SK-N-SH (cell line): Measurements from ENCODE around the gene GJD3. TPM values are rescaled to one million over a fixed set of nuclear protein-coding genes. Genes with fewer than 3 reads are reported as not detected.

Experiments
- CTCF ChIA-PET: fragments of 300-600, 350-600 bp; formaldehyde crosslinking; extraction: SDS; loops from one replicate; lab custom pipeline; 2021; lab: Yijun Ruan, JAX
- POLR2A ChIA-PET: fragments of 350-600 bp; sonication (Branson Sonifier 250); formaldehyde crosslinking; extraction: SDS; loops from one replicate; lab custom pipeline; 2020; ENCODE audit warnings: antibody characterized with exemption, inconsistent platforms; lab: Yijun Ruan, JAX
- DNase-seq: peaks from one replicate; pipeline ENCODE4 v3.0.0; 2012
- H2AFZ ChIP-seq: fragments of 200-600 bp; sonication (generic); 2 replicates; pipeline ENCODE4 v1.8.1; 2016; ENCODE audit warnings: antibody characterized with exemption, mild to moderate bottlenecking, low read depth
- H3F3A ChIP-seq: fragments of 200-600 bp; sonication (generic); replicated peaks from 2 replicates; pipeline ENCODE3; 2016; ENCODE audit warnings: antibody characterized with exemption, mild to moderate bottlenecking; ENCODE audit not compliant: insufficient read depth
- H3K27ac ChIP-seq, 2 experiments: fragments of 200-500 bp in 1 of 2; fragments of 200-600 bp in 1 of 2; sonication (Bioruptor generic) in 1 of 2; sonication (generic), shearing (Covaris generic) in 1 of 2; 2 replicates each; pipeline versions ENCODE4 v1.5.1 to v1.6.1; 2014 to 2016; ENCODE audit warnings: low read depth in 2 of 2, inconsistent platforms in 1 of 2, low read length in 1 of 2, mild to moderate bottlenecking in 1 of 2, mixed read lengths in 1 of 2
- H3K27me3 ChIP-seq: fragments of 200-600 bp; sonication (generic), shearing (Covaris generic); 2 replicates; pipeline ENCODE4 v1.6.1; 2016; ENCODE audit warnings: mixed run types; ENCODE audit not compliant: insufficient read depth
- H3K36me3 ChIP-seq, 2 experiments: fragments of 200-500 bp in 1 of 2; fragments of 200-600 bp in 1 of 2; sonication (Bioruptor generic) in 1 of 2; sonication (generic) in 1 of 2; replicated peaks in 1 of 2; 2 replicates each; pipeline versions ENCODE3 to v1.5.1; 2014 to 2016; ENCODE audit warnings: low read length in 1 of 2, mild to moderate bottlenecking in 1 of 2; ENCODE audit not compliant: insufficient read depth in 2 of 2, control insufficient read depth in 1 of 2
- H3K4me1 ChIP-seq, 2 experiments: fragments of 200-500 bp in 1 of 2; fragments of 200-600 bp in 1 of 2; sonication (Bioruptor generic) in 1 of 2; sonication (generic), shearing (Covaris generic) in 1 of 2; 2 replicates each; pipeline versions ENCODE4 v1.5.1 to v1.6.1; 2014 to 2016; ENCODE audit warnings: low read depth in 1 of 2, low read length in 1 of 2, mixed run types in 1 of 2; ENCODE audit not compliant: insufficient read depth in 2 of 2, control insufficient read depth in 1 of 2
- H3K4me2 ChIP-seq: fragments of 200-600 bp; sonication (generic), shearing (Covaris generic); 2 replicates; pipeline ENCODE4 v1.6.1; 2017; ENCODE audit warnings: mixed run types
- H3K4me3 ChIP-seq, 2 experiments: fragments of 200-500 bp in 1 of 2; fragments of 200-600 bp in 1 of 2; sonication (Bioruptor generic) in 1 of 2; sonication (generic), shearing (Covaris generic) in 1 of 2; 2 replicates each; pipeline versions ENCODE4 v1.5.1 to v1.8.1; 2014 to 2016; ENCODE audit warnings: low read depth in 2 of 2, inconsistent platforms in 1 of 2, low read length in 1 of 2, mild to moderate bottlenecking in 1 of 2, mixed read lengths in 1 of 2, moderate library complexity in 1 of 2
- H3K79me2 ChIP-seq: fragments of 200-600 bp; sonication (generic); 2 replicates; pipeline ENCODE4 v1.8.1; 2017; ENCODE audit warnings: mild to moderate bottlenecking; ENCODE audit not compliant: insufficient read depth
- H3K9ac ChIP-seq: fragments of 200-600 bp; sonication (generic); 2 replicates; pipeline ENCODE4 v1.6.1; 2017; ENCODE audit warnings: mixed run types
- H3K9me2 ChIP-seq: fragments of 200-600 bp; sonication (generic); 2 replicates; pipeline ENCODE4 v1.6.1; 2017; ENCODE audit warnings: mixed run types
- H3K9me3 ChIP-seq: fragments of 200-600 bp; sonication (generic); 2 replicates; pipeline ENCODE4 v1.6.1; 2017; ENCODE audit warnings: mixed run types, mild to moderate bottlenecking, moderate library complexity
- H4K20me1 ChIP-seq: fragments of 200-600 bp; sonication (generic); 2 replicates; pipeline ENCODE4 v1.6.1; 2017; ENCODE audit warnings: mild to moderate bottlenecking, mixed run types; ENCODE audit not compliant: insufficient read depth
- CHD2 ChIP-seq: fragments of 150-350 bp; IDR thresholded peaks from 2 replicates; pipeline ENCODE4 v1.6.1; 2018; ENCODE audit warnings: low read length; ENCODE audit not compliant: partially characterized antibody
- CTCF ChIP-seq: fragments of 200-600 bp; sonication (generic); IDR thresholded peaks from 2 replicates; pipeline ENCODE4 v1.6.1; 2017; ENCODE audit warnings: antibody characterized with exemption, mild to moderate bottlenecking, moderate library complexity
- EP300 ChIP-seq, 2 experiments: IDR thresholded peaks; 2 replicates each; pipeline versions ENCODE4 v1.4.0 to v1.6.1; 2012; ENCODE audit warnings: borderline replicate concordance in 1 of 2, low read depth in 1 of 2, low read length in 1 of 2
- FOXM1 ChIP-seq: IDR thresholded peaks from 2 replicates; pipeline ENCODE4 v1.4.0; 2012; ENCODE audit warnings: low read depth, mild to moderate bottlenecking
- GABPA ChIP-seq: IDR thresholded peaks from 2 replicates; pipeline ENCODE4 v1.4.0; 2012; ENCODE audit warnings: low read depth, mild to moderate bottlenecking
- IRF3 ChIP-seq: fragments of 150-350 bp; IDR thresholded peaks from 2 replicates; pipeline ENCODE4 v1.6.1; 2016; ENCODE audit warnings: mild to moderate bottlenecking, low read depth, low read length
- JUND ChIP-seq: IDR thresholded peaks from 2 replicates; pipeline ENCODE4 v1.4.0; 2012
- MAX ChIP-seq: IDR thresholded peaks from 2 replicates; pipeline ENCODE4 v1.4.0; 2012; ENCODE audit warnings: low read depth
- NFIC ChIP-seq: IDR thresholded peaks from 2 replicates; pipeline ENCODE4 v1.4.0; 2012; ENCODE audit warnings: borderline replicate concordance
- PBX3 ChIP-seq: IDR thresholded peaks from 2 replicates; pipeline ENCODE4; 2012
- RXRA ChIP-seq: IDR thresholded peaks from 2 replicates; pipeline ENCODE4 v1.4.0; 2012; ENCODE audit warnings: low read depth, mild to moderate bottlenecking, borderline replicate concordance
- SMC3 ChIP-seq: IDR thresholded peaks from 2 replicates; pipeline ENCODE4 v1.6.1; 2012; ENCODE audit warnings: low read depth, low read length, improper control_type of control experiment
- TAF1 ChIP-seq: IDR thresholded peaks from 2 replicates; pipeline ENCODE4 v1.6.1; 2012; ENCODE audit warnings: low read depth, mild to moderate bottlenecking, low read length, moderate library complexity, borderline replicate concordance
- TCF12 ChIP-seq: IDR thresholded peaks from 2 replicates; pipeline ENCODE4 v1.4.0; 2012
- TEAD4 ChIP-seq: IDR thresholded peaks from 2 replicates; pipeline ENCODE4 v1.4.0; 2012; ENCODE audit warnings: mild to moderate bottlenecking, borderline replicate concordance; ENCODE audit not compliant: insufficient read depth
- USF1 ChIP-seq: IDR thresholded peaks from 2 replicates; pipeline ENCODE4 v1.4.0; 2012; ENCODE audit warnings: low read depth, borderline replicate concordance
- USF2 ChIP-seq: fragments of 150-350 bp; IDR thresholded peaks from 2 replicates; pipeline ENCODE4 v1.6.1; 2017; ENCODE audit warnings: antibody characterized with exemption, low read length, low read depth, borderline replicate concordance
- ZBTB33 ChIP-seq: IDR thresholded peaks from 2 replicates; pipeline ENCODE4 v1.4.0; 2012; ENCODE audit warnings: low read depth, borderline replicate concordance
- WGBS: methylation state at CpG from one replicate; pipeline ENCODE4 v1.1.6; 2017; ENCODE audit warnings: low lambda C conversion rate; 5-methylcytosine and 5-hydroxymethylcytosine counted together
- polyA plus RNA-seq, 3 experiments: library from polyadenylated mRNA; depleted of rRNA; stranded (reverse); fragments of >200 nt; gene quantifications; 2 replicates each; pipeline ENCODE4 v1.2.3, GENCODE V29; 2012

The GJD3 gene
- polyA plus RNA-seq, 1 of the 3 experiments (the other 2 are of a cell fraction), result not detected

GRCh38 chr17:40366861-40367518 lies 2.5 kb upstream of the GJD3 start:
- no peak for DNase-seq
- ChIA-PET CTCF (interaction anchor here (0.9 to 57.6 kb wide), 8 partner anchors 9 to 191 kb away, joined by 3 to 1706 read pairs (median 17); partner anchors contain the start of genes CCR7, CDC6 and RARA), POLR2A (no interaction called here)
- no peaks in the 10 kb centered on the region for H3F3A ChIP-seq
- no peaks in the 10 kb centered on the region for H3K79me2 ChIP-seq
- no peak overlapping the region for H3K27ac ChIP-seq
- no peak overlapping the region for H3K4me3 ChIP-seq
- no peak for TF ChIP-seq GABPA
- TF ChIP-seq IRF3, result no peak
- TF ChIP-seq TCF12, result no peak
- TF ChIP-seq PBX3, result no peak
- TF ChIP-seq MAX, result no peak
- TF ChIP-seq USF1, result no peak
- no peak for TF ChIP-seq FOXM1
- no peak for TF ChIP-seq CTCF
- TF ChIP-seq TAF1, result no peak
- TF ChIP-seq SMC3, result no peak
- TF ChIP-seq EP300 (IDR thresholded peaks at IDR 0.05; ENCODE audit: borderline replicate concordance in 1 of 2, low read depth in 1 of 2, low read length in 1 of 2), result no peak
- no peak for TF ChIP-seq JUND
- no peak for TF ChIP-seq CHD2
- TF ChIP-seq RXRA, result no peak
- TF ChIP-seq ZBTB33, result no peak
- no peak for TF ChIP-seq TEAD4
- no peak for TF ChIP-seq USF2
- no peak for TF ChIP-seq NFIC
- H3K27me3 ChIP-seq, result no peaks in the 10 kb centered on the region
- H4K20me1 ChIP-seq, result no peaks in the 10 kb centered on the region
- WGBS, result 84% methylated on average over 4 of the region's 17 CpGs
- H3K4me2 ChIP-seq, result no peak overlapping the region
- H3K36me3 ChIP-seq, result no peaks in the 10 kb centered on the region
- H2AFZ ChIP-seq, result no peak overlapping the region
- H3K4me1 ChIP-seq, result peaks cover 0 to 15% of the 10 kb centered on the region in 2 experiments; a peak in 1 of 4 replicates
- no peaks in the 10 kb centered on the region for H3K9me2 ChIP-seq
- H3K9ac ChIP-seq, result no peak overlapping the region
- no peaks in the 10 kb centered on the region for H3K9me3 ChIP-seq
